Mesenteric fat pad (tissue), 1 donor: ENCODE measurements around the gene FRS2. TPM values are rescaled to one million over a fixed set of nuclear protein-coding genes. Genes with fewer than 3 reads are reported as not detected.

Experiments used
- DNase-seq: peaks from one replicate; pipeline ENCODE4 v3.0.0-alpha.2; 2020; ENCODE audit warnings: low spot score
- microRNA-seq: library from miRNA; unstranded; fragments of <30 nt; microRNA quantifications from one replicate; pipeline ENCODE4 v1.2.0, GENCODE V29; 2020; ENCODE audit warnings: borderline number of aligned reads
- total RNA-seq: library from RNA; stranded (reverse); fragmentation: NEBNext Ultra II Directional; extraction: Animal tissue kit (Norgen Biotek cat#: 25700); gene quantifications from one replicate; pipeline ENCODE4 v1.2.1, GENCODE V29; 2021
- donor health status: DM: yes; HTN: yes; CAD: no.

FRS2 gene
- total RNA-seq, 1 donor from 2014 or later, result 37.8 TPM

DNA sequence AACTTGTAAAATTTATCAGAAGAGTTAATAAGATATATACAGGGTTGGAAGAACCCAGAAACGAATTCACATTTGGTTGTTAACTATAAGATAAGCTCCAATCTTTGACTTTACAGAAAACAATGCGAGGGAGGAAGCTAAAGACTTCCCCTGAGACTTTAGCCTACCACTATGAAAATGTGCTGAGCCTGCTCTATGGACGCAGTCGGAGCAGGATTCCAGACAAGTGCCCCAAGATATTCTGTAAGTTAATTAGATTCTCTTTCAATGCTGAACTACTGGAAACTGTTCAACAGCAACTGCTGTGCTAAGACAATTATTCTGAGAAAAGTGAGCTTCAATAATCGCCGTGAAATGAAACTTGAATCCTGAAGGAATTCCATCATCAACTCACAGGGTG is 148.9 kb downstream of the FRS2 start:
- no peak for DNase-seq

DNA sequence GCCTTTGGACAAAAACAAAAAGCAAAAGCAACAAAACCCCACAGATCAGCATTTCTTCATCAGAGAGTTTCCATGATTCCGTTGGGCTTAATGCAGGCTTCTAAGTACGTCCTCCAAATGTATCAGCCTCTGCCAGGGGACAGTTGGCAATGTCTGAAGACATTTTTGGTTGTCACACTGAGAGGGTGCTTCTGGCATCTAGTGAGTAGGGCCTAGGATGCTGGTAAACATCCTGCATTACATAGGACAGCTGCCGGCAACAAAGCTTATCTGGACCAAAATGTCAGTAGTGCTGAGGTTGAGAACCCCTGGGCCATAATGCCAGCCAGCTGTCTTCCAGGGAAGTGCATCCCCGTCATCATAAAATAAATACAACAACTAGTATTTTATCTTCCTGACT is 149.9 kb downstream of the FRS2 start:
- DNase-seq, result no peak

DNA sequence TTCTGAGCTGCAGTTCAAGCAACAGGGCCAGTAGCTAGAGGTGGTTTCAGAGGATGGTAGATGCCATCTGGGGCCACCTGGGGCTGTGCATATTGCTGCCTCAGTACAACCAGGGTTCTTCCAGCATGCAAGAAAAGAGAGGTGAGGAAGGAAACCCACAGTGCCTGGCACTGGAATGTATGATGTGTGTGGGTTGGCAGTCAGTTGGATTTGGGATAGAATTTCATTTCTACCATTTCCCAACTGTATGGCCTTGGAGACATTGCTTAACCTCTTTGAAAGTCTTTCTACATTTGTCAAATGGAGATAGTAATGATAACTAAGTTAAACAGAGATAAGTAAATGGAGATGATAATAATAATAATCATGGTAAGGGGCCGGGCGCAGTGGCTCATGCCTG is 150.7 kb downstream of the FRS2 start:
- DNase-seq, result no peak

DNA sequence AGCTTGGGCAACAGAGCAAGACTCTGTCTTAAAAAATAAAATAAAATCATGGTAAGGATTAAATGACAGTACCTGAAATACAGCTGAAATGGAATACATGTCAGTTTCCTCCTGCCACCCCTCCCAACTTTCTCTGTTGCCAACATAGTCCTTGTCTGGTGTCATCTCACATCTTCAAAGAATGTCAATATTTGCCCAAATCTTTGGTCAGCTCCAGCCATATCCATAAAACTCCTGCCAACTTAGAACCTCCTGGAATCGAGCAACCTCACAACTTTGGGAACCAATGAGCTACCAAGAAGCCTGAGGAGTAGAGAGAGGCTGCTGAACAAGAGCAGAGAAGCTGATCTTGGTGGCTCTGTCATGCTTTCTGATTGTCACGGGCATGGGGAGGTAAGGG is 151.4 kb downstream of the FRS2 start:
- no peak for DNase-seq

DNA sequence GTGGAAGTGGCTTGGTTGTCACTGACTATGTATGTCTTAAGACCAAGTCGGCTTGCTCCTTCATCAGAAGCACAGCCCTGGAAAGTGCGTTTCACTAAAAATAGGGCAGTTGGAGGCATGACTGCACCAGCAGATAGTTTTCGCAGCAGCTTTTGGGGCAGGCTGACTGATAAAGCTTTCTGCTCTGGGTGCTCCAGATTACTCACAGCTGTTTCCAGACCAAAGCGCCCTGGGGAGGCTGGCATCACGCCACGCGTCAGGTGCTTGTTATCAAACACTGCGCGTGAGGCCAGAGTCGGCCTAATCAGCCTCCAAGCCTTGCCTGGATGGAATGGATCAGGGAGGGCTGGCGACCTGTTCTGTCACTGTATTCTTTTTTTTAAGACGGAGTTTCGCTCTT is 153.8 kb downstream of the FRS2 start:
- no peak for DNase-seq

DNA sequence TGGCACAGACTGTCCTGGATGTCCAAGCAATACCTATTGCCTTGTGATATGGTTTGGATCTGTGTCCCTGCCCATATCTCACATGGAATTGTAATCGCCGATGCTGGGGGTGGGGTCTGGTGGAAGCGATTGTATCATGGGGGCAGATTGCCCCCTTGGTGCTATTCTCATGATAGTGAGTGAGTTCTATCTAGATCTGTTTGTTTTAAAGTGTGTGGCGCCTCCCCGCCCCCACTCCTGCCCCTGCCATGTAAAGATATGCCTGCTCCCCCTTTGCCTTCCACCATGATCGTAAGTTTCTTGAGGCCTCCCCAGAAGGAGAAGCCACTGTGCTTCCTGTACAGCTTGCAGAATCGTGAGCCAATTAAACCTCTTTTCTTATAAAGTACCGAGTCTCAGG is 157.3 kb downstream of the FRS2 start:
- no peak for DNase-seq

Small RNA genes lying within 50 kb of the gene (microRNA-seq; reads per million reads assigned to microRNA genes)
- gene MIR3913-1 (not detected), gene MIR3913-2 (not detected)

Other genes with a start within 250 kb of the FRS2 start
- gene CPSF6, start 230.8 kb upstream of the FRS2 start, total RNA-seq, result 44.7 TPM
- gene LYZ, start 122.0 kb upstream of the FRS2 start, total RNA-seq, result 81.9 TPM
- 4.5 TPM for gene YEATS4, start 110.6 kb upstream of the FRS2 start, total RNA-seq
- gene CCT2, start 115.1 kb downstream of the FRS2 start, total RNA-seq, result 154 TPM
- not detected for gene LRRC10, start 140.5 kb downstream of the FRS2 start, total RNA-seq
- gene BEST3, start 228.9 kb downstream of the FRS2 start, total RNA-seq, result not detected